ENCODE results near the gene KRIT1. TPM values are rescaled to one million over a fixed set of nuclear protein-coding genes. Genes with fewer than 3 reads are reported as not detected.
"Not testable (repeated sequence)": the region's sequence is repeated elsewhere in the genome, so short reads cannot be mapped to it uniquely, and the experiment has no call there.

Gene KRIT1
- 10 to 100 TPM; 35.7 to 62.4 (median 58.2) TPM for polyA plus RNA-seq (ENCODE audit: insufficient read depth in 1 of 5, insufficient read length in 5 of 5, low replicate concordance in 1 of 5)
- long read RNA-seq, donor 1, partial matches to known transcripts, result 26 of 32 reads
- long read RNA-seq, donor 1, other reads (novel, unspliced or antisense), result 0 of 32 reads
- long read RNA-seq, donor 2, partial matches to known transcripts, result 14 of 15 reads
- long read RNA-seq, donor 2, other reads (novel, unspliced or antisense), result 0 of 15 reads
- long read RNA-seq, donor 3, partial matches to known transcripts, result 18 of 20 reads
- long read RNA-seq, donor 3, other reads (novel, unspliced or antisense), result 0 of 20 reads
- long read RNA-seq, donor 4, partial matches to known transcripts, result 16 of 17 reads
- long read RNA-seq, donor 4, other reads (novel, unspliced or antisense), result 0 of 17 reads
- long read RNA-seq, donor 5, partial matches to known transcripts, result 25 of 31 reads
- long read RNA-seq, donor 5, other reads (novel, unspliced or antisense), result 0 of 31 reads
- long read RNA-seq, donor 6, partial matches to known transcripts, result 46 of 49 reads
- long read RNA-seq, donor 6, other reads (novel, unspliced or antisense), result 0 of 49 reads
- long read RNA-seq, donor 7, partial matches to known transcripts, result 34 of 56 reads
- long read RNA-seq, donor 7, other reads (novel, unspliced or antisense), result 17 of 56 reads
- long read RNA-seq, donor 8, partial matches to known transcripts, result 0 of 4 reads
- long read RNA-seq, donor 8, other reads (novel, unspliced or antisense), result 0 of 4 reads

DNA sequence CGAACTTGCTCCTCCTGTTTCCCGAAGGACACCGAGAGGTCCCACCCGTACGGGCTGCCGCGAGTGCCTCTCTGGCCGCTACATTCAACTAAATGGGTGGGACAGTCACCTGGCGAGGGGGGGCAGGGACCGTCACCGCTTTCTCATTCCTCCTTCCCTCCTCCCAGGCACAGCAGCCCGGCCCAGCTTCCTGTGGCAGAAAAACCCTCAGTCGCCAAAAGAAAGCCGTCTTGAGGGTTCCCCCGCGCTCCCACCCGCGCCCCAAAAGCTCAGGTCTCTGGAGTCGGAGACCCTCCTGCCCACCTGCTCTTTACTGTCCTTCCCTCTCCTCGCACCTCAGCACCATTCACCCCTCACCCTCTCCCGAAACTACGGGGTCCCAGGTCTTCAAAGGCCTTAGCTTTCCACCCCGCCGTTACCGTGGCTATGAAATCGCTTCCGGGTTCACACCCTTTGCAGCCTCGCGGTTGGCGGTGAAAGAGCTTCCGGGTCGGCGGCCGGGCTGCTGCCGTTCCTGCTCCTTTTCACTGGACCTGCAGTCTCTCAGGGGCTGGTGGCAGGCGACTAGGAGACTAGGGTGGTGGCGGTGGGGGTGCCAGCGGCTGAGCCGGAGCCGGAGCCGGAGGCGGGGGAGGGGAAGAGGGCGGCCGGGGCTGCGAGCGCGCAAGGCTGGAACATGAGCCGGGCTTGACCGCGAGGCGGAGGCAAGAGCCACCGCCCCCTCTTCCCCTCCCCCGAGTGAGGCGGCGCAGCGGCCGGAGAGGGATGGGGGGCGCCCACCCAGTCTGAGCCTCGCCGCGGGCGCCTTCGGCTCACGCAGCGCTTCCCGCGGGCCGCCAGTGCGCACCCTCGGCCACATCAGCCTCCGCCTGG, at the start of gene KRIT1, which contains the start of gene ANKIB1:
KRIT1 (minus strand) TSS at position 428 of the 873 bp plus-strand sequence. CDS start 3,779 bp downstream, outside the sequence.
ANKIB1 (plus strand) TSS at position 488 of the 873 bp plus-strand sequence. CDS start 49,005 bp downstream, outside the sequence.
- peak; percentile 87 to 90 for DNase-seq

DNA sequence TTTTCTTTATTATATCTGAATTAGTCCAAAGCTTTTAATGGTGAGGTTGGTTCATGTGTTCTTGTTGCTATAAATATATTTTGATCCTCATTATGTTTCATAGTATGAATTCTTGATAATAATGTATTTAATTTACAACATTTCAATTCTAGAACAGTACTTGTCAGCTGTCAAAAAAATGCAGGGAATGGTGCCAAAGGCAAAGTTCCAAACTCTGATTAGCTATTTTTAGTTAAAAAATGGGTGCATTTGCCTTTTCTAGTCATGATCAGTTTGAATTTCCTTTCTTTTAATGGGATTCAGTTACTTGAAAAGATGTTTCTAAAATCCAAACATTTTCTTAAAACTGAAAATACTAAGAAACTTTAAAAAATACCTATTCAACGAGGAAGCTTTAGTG, 49.7 kb upstream of the KRIT1 start:
- DNase-seq, result no peak

DNA sequence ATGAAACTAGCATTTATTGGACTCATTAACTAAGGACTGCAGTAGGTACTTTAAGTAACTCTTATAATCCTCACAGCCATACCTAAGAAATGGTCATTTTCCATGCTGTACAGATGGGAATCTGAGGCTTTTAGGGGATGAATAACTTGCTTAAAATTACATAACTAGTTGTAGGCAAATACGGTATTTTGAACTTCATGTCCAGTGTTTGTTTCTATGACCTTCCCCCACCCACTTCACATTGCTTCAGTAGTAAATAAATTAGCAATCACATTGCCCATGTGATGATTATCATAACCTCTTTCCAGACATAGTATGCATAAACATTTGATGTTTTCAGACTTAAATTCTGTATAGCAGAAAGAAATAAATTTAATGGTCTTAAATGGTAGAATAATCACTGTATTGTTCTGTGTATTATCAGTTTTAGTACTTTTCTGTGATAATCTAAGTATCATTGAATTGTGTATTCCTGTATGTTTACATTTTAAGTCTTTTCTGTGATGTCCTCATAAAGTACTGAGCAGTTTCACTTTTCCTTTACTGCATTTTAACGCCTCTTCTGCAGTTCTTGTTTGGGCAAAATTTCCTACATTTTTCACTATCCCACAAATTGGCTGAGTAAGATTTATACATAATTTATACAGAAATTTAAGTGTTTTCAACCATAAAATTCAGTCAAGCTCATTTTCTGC, 48.3 kb upstream of the KRIT1 start:
- DNase-seq, result no peak

DNA sequence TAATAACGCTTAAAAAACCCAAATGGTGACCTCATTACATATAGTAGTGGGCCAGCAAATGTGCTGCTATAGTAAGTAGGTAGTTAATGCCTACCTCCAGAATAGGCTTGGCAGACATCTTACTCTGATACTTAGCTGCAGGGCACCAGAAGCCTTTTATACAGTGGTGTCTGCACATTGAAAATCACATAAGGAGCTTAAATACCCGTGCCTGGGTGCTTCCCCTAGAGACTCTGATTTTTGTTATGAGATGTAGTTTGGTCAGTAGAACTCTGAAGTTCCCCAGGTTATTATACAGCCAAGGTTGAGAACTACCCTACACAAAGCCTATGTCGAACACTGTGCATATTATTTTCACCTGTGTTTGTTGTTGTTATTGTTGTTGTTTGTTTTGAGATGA, 47.3 kb upstream of the KRIT1 start:
- DNase-seq, result no peak

DNA sequence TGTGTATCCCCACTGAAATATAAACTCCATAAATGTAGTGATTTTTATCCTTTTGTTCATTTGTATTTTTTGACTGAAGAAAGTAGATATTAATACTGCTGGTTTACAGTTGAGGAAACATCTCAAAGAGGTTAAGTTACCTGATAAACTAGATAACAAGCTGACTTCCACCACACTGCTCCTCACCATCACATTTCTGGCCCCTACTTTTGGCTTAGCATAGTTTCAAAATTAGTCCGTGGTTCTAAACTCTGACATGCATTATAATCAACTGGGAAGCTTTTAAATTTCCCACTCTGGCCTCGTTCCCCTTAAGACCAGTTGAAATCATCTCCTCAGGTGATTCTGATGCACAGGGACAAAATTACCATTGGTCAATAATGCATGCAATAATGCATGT, 43.6 kb upstream of the KRIT1 start:
- DNase-seq, result no peak

DNA sequence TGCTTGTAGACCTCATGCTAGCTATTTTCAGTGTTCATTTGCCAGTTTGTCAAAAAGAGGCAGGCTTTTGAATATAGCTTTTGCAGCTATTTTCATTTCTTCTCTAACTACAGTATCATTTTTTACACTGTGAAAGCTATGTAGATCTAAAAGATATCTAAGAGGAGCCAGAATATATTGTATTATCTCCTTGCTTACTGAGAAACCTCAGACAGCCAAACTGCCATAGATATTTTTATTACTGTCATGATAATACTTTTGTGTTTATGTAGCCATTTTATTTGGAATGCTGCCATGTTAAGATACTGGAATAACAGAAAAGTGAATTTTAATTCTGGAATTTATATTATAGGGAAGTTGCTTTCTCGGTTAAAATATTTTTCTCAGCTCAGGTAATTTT, 37.2 kb upstream of the KRIT1 start:
- DNase-seq, result no peak

DNA sequence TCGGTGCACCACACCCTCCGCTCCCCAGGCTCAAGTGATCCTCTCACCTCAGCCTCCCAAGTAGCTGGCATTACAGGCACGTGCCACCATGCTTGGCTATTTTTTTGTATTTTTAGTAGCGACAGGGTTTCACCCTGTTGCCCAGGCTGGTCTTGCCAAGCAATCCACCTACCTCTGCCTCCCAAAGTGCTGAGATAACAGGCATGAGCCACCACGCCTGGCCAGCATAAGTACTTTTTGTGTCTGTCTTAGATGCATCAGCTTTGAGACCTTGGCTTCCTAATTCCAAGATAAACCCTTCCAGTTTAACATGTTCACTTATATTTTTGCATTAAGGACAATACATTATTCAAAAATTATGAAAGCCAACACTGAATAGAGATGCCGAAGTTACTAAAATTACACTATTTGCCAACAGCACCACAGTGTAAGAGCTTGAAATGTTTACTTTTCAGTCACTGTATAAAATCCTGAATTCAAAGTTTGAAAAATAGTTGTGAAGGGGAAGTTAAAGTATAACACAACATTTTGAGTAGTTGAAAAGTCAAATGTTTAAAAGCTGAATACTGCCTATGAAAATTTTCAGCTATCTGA, 36.6 kb upstream of the KRIT1 start:
- DNase-seq, result no peak

DNA sequence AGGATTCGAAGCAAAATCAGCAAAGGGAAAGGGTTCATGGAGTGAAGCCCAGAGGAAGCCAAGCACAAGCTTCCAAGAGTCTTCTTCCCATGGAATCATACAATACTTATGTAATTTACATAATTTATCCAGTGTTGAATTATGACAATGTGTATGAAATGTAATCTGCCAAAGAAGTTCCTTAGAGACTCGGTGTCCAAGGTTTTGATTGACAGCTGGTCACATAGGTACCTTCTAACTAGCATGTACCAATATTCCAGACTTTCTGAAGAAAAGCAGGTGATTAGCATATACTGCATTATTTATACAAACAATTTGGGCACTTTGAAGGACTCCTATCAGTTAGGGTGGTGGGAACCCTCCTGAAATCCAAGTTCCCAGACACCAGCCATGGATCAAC, 35.3 kb upstream of the KRIT1 start:
- DNase-seq, result no peak

DNA sequence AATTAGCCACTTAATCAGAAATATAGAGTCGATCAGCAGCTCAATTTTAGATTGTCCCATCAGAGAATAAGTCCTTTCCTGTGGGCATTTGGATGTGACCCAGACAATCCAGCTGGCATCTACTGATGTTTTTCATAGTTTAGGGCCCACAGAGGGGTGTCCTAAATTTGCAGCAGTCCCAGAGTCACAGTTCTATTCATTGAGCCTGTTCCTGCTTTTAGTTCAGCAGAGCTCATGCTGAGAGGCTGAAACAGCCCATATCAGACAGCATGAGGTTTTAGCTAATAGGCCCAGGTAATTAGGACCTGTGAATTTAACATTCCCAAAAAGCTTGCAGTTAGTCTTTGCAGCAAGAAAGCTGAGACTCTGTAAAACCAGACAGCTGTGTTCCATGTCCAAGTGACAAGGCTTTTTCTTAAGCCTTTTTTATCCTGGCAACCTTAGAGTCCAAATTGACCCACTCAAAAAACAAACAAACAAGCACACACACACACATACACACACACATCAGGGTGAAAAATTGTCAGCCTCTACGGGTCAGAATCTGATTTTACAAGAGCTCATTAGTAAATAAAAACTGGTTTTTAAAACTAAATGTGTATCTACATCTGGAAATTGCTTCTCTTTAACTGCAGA, 33.8 kb upstream of the KRIT1 start:
- no peak for DNase-seq

DNA sequence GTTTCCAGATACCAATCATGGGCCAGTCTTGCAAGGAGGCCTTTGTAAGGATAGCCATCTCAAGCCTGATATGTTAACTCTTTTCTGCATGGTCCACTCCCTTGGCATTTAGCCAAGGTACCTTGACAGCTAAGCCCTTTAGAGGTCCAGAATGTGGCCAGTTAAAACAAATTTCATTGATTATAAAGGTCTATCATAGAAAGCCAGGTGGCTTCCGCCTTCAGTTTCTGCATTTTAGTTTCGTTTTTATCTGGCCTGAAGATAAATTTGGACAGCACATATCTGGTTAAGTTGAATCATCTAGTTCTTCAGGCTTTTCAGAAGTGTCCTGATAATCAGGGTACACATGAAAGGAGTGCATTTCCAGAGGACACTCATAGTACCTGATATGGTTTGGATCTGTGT, 30.7 kb upstream of the KRIT1 start:
- DNase-seq, result no peak

DNA sequence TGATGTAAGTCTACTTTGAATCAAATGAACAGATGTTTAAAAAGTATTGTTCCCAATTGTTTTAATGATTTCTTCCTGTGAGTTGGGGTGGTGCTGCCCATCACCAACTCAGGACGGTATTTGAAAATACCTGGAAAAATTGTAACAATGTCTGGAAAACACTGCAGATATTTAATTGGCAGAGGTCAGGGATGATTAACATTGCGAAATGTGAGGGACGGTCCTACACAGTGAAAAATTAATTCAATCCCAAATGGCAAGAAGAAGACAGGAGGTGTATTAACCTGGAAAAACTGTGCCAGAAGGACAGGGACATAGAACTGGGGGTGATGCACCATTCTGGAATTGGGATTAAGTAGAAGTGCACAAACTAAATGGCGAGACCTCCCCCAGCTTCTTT, 29.6 kb upstream of the KRIT1 start:
- no peak for DNase-seq

DNA sequence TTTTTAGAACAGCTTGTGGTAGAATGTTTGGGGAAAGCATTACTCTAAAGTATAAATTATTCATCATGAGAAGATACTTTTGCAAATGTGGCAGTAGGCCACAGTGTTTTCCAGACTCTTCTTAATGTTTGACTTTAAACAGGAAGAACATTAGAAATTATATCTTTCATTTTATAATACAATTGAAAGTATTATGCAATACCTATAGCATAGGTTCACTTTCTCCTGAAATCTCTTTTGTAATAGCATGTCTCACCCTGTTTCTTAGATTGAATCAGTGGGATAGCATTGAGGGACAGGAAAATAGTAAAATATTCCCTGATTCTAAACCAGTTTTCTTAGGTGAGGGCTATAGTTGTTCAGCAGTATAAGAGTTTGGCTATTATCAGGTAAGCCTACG, 23.2 kb upstream of the KRIT1 start:
- DNase-seq, result no peak

DNA sequence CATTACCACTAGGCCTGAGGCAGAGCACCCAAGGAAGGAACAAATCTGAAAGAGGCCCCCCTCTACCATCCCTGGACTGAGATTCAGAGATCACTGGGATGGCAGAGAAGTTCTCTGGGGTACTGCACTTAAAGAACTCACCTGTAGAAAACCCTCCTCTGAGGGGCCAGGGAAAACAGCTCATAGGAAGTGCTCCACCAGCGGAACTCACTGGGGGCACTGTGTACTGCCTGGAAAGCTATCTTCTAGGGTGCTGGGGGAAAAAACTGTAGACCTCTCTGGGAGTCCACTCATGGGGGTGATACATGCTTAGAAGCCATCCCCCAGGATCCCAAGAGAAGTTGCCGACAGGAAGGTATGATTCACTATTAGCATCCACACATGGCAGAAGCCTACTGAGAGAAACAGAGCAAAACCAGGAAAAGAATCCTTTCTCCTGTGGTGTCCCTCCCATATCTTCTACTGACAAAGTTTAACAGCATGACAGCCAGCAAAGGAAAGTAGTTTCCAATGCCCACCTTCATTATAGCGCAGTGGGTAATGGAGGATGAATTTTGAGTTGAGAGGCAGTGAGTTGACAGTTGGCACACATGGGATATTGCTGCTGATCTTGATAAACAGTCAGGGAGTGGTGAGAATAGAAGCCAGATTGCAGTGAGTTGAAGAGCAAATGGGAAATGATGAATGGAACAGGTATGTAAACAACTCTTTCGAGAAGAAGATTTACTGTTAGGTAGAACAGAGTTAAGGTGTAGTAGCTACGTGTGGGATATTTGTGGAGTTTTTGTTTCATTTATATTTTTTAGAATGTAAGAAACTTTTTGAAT, 20.9 kb upstream of the KRIT1 start:
- DNase-seq, result no peak

DNA sequence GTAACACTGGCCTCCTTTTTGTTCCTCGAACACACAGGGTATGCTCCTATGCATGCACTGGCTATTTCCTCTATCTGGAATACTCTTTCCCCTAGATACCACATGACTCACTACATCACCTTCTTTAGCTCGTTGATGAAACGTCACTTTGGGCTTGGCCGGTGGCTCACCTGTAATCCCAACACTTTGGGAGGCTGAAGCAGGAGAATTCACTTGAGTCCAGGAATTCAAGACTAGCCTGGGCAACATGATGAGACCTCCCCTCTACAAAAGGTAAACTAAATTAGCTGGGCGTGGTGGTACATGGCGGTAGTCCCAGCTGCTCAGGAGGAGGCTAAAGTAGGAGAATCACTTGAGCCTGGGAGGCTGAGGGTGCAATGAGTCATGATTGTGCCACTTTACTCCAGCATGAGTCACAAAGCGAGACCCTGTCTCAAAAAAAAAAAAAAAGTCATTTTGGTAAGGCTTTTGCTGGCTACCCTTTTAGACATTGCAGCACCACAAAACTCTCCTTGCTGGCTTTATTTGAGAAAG, 14.6 kb upstream of the KRIT1 start:
- DNase-seq, result no peak

DNA sequence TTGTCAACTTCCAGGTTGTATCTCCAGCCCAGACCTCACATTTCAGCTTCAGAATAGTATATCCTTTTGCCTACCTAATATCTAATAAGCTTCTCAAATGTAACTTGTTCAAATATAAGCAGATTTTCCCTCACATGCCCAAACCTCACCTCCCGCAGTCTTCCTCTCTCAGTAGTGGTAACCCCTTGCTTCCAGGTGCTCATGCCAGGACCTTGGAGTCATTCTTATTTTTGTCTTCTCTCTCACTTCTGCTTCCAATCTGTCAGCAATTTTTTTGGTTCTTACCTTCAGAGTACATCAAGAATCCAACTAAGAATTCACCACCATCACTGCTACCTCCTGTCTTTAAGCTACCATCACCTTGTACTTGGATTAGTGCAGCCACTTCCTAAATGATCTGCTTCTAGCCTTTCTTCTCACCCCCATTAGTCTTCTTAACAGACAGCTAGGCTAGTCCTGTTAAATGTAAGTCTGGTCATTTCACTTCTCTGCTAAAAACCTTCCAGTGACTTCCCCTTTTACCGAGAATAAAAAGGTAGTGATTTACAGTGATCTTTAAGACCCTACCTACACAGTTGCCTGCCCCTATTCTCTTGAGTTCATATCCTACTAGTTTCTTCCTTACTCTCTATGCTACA, 14.0 kb upstream of the KRIT1 start:
- no peak for DNase-seq

DNA sequence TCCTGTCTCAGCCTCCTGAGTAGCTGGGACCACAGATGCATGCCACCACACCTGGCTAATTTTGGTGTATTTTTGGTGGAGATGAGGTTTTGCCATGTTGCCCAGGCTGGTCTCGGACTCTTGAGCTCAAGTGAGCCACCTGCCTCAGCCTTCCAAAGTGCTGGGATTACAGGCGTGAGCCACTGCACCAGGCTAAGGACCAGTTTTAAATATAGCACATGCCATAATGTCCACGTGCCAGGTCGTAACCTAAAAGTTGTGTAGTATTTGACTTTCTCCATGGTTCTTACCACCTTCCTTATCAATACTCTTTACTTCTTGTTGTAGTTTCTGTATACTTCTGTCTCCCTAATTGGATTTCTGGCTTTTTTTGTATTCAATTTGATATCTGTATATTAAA, 13.3 kb upstream of the KRIT1 start:
- DNase-seq, result no peak

DNA sequence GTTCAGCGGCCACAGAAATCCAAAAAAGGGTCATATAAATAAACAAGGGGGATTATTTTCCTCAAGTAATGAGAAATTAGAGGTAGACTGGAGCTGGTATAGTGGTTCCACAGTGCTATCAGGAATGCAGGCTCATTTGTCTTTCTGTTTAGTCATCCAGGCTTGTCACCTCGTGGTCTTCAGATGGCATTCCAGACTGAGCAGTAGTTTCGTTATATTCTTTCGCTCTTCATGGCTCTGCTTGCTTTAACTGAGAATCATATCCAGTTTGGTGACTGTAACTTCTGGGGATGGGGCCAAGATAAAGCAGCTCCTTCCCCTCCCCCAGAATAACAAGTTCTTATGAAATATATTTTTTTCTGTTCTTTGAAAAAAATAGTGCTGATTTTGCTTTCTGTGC, 9.6 kb upstream of the KRIT1 start:
- DNase-seq, result no peak

DNA sequence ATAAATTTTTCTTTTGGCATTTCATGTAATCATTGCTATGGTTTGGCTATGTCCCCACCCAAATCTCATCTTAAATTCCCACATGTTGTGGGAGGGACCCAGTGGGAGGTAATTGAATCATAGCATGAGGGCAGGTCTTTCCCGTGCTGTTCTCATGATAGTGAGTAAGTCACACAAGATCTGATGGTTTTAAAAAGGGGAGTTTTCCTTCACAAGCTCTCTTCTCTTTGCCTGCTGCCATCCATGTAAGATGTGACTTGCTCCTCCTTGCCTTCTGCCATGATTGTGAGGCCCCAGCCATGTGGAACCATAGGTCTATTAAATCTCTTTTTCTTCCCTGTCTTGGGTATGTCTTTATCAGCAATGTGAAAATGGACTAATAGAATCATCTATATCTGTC, 9.1 kb upstream of the KRIT1 start:
- DNase-seq, result not testable (repeated sequence)

DNA sequence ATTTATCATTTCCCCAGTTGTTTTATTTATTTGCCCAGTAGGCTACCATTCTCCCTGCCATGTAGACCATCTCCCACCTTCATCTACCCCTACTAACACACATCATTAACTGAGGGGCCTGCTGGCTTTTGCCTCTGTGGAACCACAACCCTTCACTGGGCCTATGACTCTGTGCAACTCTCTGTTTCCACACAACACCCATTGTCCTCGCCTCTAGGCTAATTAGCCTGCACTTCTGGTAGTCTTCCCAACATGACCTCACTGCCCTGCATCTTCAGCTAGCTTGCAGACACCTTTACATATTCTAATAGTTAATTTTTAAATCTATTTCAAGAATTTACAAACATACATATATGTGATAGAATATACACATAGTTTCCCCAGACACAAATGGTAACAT, 7.5 kb upstream of the KRIT1 start:
- DNase-seq, result no peak

Data from right lung (tissue), 10 donors.